Fibroblast of the aortic adventitia (primary cell): Measurements from ENCODE around the gene DIP2C. TPM values are rescaled to one million over a fixed set of nuclear protein-coding genes. Genes with fewer than 3 reads are reported as not detected.

Experiments used
- DNase-seq: peaks from one replicate; pipeline ENCODE4 v3.0.0-alpha.2; 2010; ENCODE audit warnings: low read depth
- H3K4me3 ChIP-seq: 2 replicates; pipeline ENCODE4 v1.5.1; 2011; ENCODE audit warnings: low read depth, mild to moderate bottlenecking, control low read depth, low read length, moderate library complexity
- total RNA-seq: library from RNA; depleted of rRNA; stranded (reverse); fragments of >200 nt; gene quantifications from 2 replicates; pipeline ENCODE4 v1.2.3, GENCODE V29; 2012; ENCODE audit warnings: low replicate concordance
- TF ChIP-seq, protein P1 (sequence below): IDR thresholded peaks from 2 replicates; pipeline ENCODE4 v1.5.1; 2011; ENCODE audit warnings: mild to moderate bottlenecking, low read length, control low read depth, inconsistent platforms; ENCODE audit not compliant: insufficient read depth

The DIP2C gene
- total RNA-seq, 1 donor: 15.7 TPM

- H3K4me3 ChIP-seq: no peak overlapping the region
- TF ChIP-seq, protein P1, sequence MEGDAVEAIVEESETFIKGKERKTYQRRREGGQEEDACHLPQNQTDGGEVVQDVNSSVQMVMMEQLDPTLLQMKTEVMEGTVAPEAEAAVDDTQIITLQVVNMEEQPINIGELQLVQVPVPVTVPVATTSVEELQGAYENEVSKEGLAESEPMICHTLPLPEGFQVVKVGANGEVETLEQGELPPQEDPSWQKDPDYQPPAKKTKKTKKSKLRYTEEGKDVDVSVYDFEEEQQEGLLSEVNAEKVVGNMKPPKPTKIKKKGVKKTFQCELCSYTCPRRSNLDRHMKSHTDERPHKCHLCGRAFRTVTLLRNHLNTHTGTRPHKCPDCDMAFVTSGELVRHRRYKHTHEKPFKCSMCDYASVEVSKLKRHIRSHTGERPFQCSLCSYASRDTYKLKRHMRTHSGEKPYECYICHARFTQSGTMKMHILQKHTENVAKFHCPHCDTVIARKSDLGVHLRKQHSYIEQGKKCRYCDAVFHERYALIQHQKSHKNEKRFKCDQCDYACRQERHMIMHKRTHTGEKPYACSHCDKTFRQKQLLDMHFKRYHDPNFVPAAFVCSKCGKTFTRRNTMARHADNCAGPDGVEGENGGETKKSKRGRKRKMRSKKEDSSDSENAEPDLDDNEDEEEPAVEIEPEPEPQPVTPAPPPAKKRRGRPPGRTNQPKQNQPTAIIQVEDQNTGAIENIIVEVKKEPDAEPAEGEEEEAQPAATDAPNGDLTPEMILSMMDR: no peak
- DNase-seq: no peak
Measured at GRCh38 chr10:331186-331585, 358.3 kb downstream of the DIP2C start.

- TF ChIP-seq, protein P1: peak; percentile 13
- peak overlapping the region; percentile 44 for H3K4me3 ChIP-seq
- peak; percentile 95 for DNase-seq
Measured at GRCh38 chr10:329361-330099, 359.9 kb downstream of the DIP2C start.

DNA sequence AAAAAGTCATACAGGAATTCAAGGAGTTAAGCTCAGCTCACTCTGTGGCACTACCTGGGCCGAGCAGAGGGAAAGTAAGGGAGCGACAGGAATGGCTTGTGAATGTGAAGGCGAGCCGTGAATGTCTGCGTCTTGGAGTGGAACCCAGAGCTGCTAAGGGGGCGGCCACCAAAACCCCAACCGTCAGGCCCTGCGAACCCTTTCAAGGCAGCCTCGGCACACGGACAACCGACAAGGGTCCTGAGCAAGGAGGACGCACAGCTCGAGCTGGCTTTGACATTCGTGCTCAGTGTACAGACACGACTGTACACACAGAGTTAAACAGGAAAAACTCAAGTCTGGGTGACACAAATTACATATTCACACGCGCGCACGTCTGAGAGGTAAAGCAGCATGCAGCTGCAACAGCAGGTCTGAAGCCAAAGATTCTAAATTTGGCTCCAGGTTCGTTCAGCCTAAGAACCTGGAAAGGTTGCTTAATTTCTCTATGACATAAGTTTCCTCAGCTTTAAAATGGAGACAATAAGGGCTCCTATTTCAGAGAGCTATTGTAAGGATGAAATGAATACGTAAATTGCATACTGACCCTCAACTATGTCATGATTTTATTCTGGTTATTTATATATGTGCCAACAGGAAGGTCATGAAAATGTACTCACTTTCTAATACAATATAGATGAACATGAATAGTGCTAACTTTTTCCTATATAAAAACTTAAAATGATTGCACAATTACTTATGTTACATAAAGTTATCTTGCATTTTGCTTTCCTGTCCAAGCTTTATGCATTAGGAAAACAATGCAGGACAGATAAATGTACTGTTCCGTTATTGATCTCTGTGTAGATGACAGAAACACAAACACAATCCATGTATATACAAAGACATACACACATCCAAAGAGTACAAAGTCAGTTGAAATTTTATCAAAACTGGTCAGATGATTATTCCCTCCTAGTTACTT lies 361.3 kb downstream of the DIP2C start:
- no peak for DNase-seq
- TF ChIP-seq, protein P1: no peak
- H3K4me3 ChIP-seq: no peak overlapping the region

- DNase-seq: no peak
- H3K4me3 ChIP-seq: no peak overlapping the region
- TF ChIP-seq, protein P1: no peak
Measured at GRCh38 chr10:326894-327635, 362.4 kb downstream of the DIP2C start.

DNA sequence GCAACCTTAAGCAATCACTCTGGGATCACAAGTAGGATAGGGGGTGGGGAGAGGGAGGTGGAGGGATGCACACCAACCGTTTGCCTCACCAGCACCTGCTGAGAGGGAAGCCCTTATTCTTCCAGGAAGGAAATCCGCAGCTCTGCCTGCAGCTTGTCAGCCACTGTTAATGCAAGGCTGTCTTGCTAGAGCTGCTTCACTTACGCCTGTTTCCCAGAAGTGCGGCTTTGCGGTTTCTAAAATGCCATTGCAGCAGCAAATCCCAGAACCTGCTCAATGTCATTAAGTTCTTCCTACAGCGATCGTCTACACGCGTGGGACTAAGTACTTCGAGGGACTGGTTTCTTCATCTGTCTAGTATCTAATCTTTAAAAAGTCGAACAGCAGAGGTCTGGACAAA lies 363.1 kb downstream of the DIP2C start:
- no peak for DNase-seq
- TF ChIP-seq, protein P1: no peak
- no peak overlapping the region for H3K4me3 ChIP-seq

DNA sequence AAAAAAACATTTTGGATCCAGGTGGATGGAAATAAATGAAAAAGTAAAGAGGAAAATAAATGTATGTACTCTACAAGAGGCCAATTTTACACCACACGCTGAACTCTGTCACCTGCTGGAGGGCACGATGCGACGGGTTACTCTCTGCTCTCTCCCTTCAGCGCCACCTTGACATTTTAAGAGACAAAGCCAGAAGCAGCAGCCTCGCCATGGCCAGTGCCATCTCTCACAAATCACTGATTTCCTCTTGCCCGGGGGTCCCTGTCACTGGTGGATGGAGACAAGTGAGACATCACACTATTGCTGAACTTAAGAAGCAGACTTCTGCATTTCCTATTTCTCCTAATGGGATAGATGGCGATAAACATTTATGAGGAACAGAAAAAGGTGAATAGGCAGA lies 364.2 kb downstream of the DIP2C start:
- TF ChIP-seq, protein P1: no peak
- DNase-seq: no peak
- no peak overlapping the region for H3K4me3 ChIP-seq
